Effector CD4-positive, alpha-beta T cell (primary cell): ENCODE results near the gene RAB41.
"Not testable (repeated sequence)": the region's sequence is repeated elsewhere in the genome, so short reads cannot be mapped to it uniquely, and the experiment has no call there.

Experiments used
- DNase-seq: peaks from one replicate; pipeline ENCODE4 v3.0.0-alpha.2; 2020

The RAB41 gene

DNA sequence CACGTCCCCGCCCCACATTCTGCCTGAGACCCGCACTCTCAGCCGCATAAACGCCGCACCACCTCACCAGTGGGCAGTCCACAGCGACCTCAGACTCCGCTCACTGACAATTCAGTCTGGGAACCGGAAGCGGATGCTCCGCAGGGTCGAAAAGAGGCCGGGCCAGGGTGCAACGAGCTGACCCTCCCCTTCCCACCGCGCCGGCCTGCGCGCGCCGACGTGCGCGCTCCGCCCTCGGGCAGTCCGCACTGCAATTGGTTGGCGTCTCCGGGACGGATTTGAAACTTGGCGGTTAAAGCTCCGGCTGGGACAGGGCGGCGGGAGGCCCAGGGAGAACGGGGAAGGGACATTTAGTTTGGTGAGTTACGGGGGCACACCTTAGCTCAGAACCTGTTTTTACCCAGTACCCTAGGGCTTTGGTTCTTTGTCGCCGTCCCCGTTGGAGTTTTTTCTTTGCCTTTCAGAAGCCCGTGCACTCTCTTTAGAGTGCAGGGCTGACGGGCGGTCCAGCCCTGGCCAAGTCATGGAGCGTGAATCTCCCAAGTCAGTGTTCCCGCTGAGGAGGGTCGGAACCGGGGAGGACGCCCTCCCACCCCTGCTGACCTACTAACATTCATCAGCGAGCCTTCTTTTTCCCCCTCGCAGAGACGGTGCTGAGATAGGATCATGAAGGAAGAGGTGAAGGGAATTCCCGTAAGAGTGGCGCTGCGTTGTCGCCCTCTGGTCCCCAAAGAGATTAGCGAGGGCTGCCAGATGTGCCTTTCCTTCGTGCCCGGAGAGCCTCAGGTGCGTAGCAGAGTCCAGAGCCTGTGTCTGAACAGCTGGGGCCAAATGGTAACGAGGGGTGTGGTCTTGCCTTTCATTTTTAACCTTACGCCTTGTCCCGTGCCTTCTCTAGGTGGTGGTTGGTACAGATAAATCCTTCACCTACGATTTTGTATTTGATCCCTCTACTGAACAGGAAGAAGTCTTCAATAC is 8.1 kb downstream of the RAB41 start, which contains the start of the genes KIF4A and PDZD11:
Gene KIF4A (plus strand): TSS at position 312 of the 978 bp plus-strand sequence. CDS start 355 bp downstream, at position 667.
Gene PDZD11 (minus strand): TSS at position 135 of the 978 bp plus-strand sequence. CDS start 586 bp downstream, outside the sequence.
- peak; percentile 60 for DNase-seq

DNA sequence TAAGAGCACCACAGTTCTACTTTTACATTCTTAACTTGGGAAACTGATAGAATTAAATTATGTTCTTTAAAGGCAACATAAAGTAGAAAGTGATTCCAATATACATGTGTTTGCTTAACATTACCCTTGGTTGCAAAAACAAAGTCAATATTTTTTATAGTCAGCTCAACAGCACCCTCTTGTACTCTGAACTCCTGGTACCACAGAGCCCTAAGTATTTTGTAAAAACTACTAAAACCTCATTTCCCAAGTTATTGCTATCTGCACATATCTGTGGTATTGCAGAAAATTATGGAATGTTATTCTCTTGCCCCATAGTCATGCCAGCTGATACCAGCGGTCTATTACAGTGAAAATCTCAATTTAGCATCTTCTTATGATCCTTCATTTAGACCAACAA is 10.8 kb downstream of the RAB41 start:
- no peak for DNase-seq

DNA sequence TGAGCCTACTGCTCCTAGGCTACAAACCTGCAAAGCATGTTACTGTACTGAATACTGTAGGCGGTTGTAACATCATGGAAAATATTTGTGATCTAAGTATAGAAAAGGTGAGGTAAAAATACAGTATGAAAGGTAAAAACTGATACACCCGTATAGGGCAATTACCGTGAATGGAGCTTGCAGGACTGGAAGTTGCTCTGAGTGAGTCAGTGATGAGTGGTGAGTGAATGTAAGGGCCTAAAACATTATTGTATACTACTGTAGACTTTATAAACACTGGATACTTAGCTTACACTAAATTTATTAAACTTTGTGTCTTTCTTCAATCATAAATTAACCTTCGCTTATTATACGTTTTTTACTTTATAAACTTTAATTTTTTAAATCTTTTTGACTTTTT is 11.6 kb downstream of the RAB41 start:
- no peak for DNase-seq

DNA sequence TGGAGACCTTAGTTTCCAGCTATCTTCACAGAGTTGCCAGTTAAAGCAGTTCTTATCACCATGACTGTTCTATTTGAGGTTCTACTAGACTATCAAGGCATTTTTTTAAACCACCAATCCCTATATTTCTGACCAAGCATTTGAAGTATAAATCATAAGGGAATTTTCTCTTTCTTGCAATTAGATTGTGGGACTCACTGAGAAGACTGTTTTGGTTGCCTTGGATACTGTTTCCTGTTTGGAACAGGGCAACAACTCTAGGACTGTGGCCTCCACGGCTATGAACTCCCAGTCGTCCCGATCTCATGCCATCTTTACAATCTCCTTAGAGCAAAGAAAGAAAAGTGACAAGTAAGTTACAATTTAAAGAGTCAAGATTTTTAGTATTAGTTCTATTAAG is 19.7 kb downstream of the RAB41 start:
- no peak for DNase-seq

DNA sequence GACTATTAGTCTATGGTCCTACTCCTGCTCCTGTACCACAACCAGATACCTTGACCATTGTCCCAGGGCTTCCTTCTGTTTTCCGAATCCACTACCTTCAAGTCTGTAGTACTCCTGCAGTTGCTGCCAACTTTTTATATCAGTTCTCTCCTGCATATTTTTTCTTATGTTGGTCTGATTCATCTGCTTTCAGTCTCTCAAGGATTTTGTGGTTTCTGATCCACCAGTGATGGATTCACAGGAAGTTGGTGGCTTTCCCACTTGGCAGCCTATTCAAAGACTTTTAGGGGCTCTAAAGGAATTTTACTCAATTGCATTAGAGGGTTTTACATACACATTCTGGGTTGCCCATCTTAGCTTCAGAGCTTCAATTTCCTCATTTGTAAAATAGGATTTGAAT is 31.5 kb downstream of the RAB41 start:
- DNase-seq, result no peak

DNA sequence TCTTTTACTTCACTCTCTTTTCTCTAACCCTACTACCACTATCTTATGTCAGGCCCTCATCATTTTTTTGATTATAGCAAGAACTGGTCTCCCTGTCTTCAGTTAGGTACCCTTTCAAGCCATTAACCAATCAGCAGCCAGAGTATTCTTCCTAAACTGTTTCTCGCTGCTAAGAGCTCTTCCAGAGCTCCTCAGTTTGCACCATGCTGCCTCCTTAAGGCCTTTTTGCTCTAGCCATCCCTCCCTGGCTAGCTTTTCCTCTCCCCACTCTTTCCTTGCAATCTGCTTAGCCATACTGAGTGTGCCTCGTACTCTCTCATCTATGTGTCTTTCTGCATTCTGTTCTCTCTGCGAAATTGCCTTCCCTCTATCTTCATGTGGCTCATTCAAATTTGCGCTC is 40.8 kb downstream of the RAB41 start:
- no peak for DNase-seq

DNA sequence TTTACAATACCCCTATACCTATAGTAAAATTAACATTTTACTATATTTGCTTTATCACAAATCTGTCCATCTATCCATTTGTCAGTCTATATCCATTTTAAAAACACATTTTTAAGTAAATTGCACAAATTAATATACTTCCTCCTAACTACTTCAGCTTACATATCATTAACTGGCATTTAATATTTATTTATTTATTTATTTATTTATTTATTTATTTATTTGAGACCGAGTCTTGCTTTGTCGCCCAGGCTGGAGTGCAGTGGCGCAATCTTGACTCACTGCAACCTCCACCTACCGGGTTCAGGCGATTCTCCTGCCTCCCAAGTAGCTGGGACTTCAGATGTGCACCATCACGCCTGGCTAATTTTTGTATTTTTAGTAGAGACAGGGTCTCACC is 41.7 kb downstream of the RAB41 start:
- not testable (repeated sequence) for DNase-seq

DNA sequence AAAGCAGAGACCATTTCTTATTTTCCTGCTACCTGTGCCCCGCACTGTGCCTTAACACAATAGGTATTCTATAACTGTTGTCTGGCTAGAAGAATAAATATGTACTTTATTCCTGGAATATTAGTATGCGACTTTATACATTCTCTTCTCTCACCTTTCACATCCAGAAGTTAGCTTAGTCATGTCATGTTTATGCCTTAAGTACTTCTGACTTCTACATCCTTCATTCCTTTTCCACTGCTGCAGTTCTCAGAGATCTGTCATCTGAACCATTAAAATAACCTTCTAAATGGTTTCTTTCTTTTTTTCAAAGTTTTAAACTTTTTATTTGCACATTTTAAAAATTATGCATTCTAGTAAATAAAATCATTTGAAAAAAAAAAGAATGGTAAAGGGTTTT is 42.4 kb downstream of the RAB41 start:
- DNase-seq, result no peak

DNA sequence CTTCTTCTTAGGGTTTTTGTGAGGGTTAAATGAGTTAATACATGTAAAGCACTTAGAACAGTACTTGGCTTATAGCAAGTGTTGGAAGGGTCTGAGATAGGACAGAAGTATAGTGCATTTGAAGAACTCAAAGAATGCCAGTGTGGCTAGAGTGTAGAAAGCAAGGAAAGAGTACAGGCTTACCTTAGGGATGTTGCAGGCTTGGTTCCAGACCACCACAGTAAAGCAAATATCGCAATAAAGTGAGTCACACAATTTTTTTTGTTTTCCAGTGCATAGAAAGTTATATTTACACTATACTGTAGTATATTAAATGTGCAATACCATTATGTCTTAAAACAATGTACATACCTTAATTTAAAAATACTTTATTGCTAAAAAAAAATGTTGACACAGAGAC is 49.2 kb downstream of the RAB41 start:
- DNase-seq, result no peak

DNA sequence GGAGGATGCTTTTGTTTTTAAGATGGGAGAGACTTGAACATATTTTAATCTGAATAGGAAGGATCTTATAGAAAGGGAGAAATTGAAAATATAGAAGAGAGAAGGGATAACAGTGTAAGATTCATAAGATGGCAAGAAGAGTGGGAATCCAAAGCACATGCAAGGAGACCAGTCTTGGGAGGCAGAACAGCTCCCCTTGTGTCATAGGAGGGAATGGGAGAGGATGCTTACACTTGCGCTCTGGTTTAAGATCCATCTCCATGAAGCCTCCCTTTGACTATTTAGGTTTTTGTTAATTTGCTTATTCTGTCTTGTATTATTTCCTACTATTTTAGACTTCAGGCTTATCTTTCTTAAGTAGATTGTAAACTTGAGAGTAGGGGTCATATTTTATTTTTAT is 50.6 kb downstream of the RAB41 start:
- DNase-seq, result no peak
